Measurements from ENCODE around the gene FGFR2. TPM values are rescaled to one million over a fixed set of nuclear protein-coding genes. Genes with fewer than 3 reads are reported as not detected.

FGFR2 gene
- total RNA-seq (2.1 TPM), polyA plus RNA-seq (ENCODE audit: insufficient read depth in 1 of 8, insufficient read length in 8 of 8, low replicate concordance in 1 of 8) (10 to 100 TPM in 1 of 8 donors, 1 to 10 TPM in 6, under 1 TPM in 1; 0.42 to 18.2 (median 1.6) TPM)
- long read RNA-seq, donor 1: 0 reads
- long read RNA-seq, donor 2: 0 reads
- long read RNA-seq, donor 3: 0 reads
- long read RNA-seq, donor 4: 0 reads
- long read RNA-seq, donor 5: 0 reads
- long read RNA-seq, donor 6: 0 reads
- long read RNA-seq, donor 7: 0 reads
- long read RNA-seq, donor 8: 0 reads
- long read RNA-seq, donor 9: 0 reads
- long read RNA-seq, donor 10: 0 reads
- long read RNA-seq, donor 11: 0 reads

DNA sequence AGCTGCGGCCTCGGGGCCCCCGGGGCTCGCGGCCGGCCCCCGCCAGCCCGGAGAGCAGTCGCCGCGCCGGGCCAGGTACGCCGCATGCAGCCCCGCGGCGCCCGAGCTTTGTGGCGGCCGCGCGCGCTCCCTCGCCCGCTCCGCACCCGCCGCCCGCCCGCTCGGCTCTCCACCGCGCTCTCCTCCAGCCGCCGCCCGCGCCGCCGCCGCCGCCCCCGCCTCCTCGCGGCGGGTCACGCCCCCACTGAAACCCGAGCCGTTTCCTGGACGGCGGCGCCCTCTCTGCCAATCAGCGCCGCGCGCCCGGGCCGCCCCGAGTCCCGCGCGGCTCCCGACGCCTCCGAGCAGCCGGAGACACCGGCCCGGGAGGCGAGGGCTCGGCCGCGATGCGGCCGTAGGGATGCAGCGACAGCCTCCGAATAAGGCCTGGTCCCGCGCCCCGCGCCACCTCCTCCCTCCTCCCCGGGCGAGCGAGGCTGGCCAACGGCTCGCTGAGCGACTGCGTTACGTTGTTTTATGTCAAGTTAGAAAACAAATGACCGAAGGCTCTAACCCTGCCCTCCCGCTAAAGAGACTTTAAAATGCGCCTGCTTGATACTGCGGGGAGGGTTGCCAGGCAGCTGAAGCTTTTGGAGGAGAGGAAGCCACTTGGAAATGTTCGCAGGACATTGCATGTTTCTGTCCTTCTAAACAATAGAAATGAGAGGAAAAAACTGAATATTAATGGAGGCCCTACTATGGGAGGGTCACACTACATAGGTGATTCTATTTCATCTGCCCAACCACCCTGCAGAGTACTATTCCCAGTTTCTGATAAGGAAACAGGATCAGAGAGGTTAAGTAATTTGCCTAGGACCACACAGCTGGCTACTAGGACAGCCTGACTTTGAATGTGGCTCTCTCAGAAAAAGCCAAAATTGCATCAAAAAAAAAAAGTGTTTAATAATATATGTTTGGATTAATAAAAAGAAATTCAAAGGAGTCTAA lies at the start of gene FGFR2:
Gene FGFR2, minus strand, starts transcription at position 182 of the 987 bp plus-strand sequence. CDS start 4,627 bp downstream, outside the sequence.
- Histone ChIP-seq H3K36me3 (ENCODE audit: control insufficient read depth, insufficient read depth, low read length) (no peaks in the 10 kb centered on the region), H3K27ac (ENCODE audit: low read length) (no peak within 1 kb of the TSS), H3K9me3 (replicated peaks; ENCODE audit: control insufficient read depth, low read depth, low read length) (no peaks in the 10 kb centered on the region), H3K27me3 (ENCODE audit: control insufficient read depth, insufficient read depth, low read length) (peaks cover 76% of the 10 kb centered on the region), H3K4me3 (ENCODE audit: low read length) (peak within 1 kb of the TSS; percentile 34), H3K4me1 (ENCODE audit: control insufficient read depth, insufficient read depth, low read length) (peaks cover 15% of the 10 kb centered on the region)
- under 1% methylated on average over 90 of the region's 92 CpGs for WGBS (ENCODE audit: insufficient coverage)
- peak; percentile 92 for DNase-seq

DNA sequence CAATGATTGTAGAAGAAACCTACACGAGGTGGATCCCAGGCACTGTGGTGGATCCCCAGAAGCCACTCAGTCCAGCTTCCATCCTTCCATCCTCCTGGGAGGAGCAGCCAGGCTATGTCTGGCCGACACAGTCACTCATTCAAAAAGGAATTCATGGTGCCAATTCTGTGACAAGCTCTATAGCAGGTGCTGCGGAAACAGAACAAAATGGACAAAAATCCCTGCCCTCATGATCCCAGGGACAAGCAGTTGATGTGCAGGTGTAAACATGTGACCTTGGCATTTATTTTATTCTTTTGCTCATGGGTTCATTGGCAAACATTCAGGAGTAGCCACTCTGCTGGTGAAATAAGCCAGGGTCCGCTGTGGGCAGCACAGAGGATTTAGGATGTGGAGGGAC lies 49.2 kb upstream of the FGFR2 start:
- Histone ChIP-seq H3K27ac (ENCODE audit: low read length) (no peak overlapping the region), H3K27me3 (ENCODE audit: control insufficient read depth, insufficient read depth, low read length) (peaks cover 4% of the 10 kb centered on the region), H3K9me3 (replicated peaks; ENCODE audit: control insufficient read depth, low read depth, low read length) (no peaks in the 10 kb centered on the region), H3K4me1 (ENCODE audit: control insufficient read depth, insufficient read depth, low read length) (no peaks in the 10 kb centered on the region), H3K36me3 (ENCODE audit: control insufficient read depth, insufficient read depth, low read length) (no peaks in the 10 kb centered on the region), H3K4me3 (ENCODE audit: low read length) (no peak overlapping the region)
- DNase-seq: no peak
- 68% methylated on average over 3 of the region's 4 CpGs for WGBS (ENCODE audit: insufficient coverage)

DNA sequence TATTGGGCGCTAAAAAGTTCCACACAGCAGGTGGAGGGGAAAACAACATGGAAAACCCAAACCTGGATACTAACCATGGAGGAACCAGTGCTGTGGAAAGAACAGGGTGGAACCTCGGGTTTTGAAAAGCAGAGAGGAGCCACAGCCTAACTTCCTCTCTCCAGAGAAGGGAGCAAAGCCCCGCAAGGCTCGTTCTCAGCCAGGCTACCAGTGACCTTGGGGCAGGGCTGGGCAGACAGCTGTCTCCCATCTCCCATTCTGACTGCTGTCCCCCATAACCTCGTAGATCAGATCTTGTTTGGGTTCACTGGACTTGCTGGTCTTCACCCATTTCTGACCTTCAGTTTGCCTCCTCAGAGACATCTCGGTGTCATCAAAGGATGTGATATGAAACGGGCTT lies 47.5 kb upstream of the FGFR2 start:
- peaks cover 6% of the 10 kb centered on the region for H3K9me3 ChIP-seq (replicated peaks; ENCODE audit: control insufficient read depth, low read depth, low read length)
- DNase-seq: no peak
- 94% methylated on average over 5 of the region's 7 CpGs for WGBS (ENCODE audit: insufficient coverage)
- H3K4me3 ChIP-seq (ENCODE audit: low read length): no peak overlapping the region
- peaks cover 4% of the 10 kb centered on the region for H3K27me3 ChIP-seq (ENCODE audit: control insufficient read depth, insufficient read depth, low read length)
- H3K27ac ChIP-seq (ENCODE audit: low read length): no peak overlapping the region
- no peaks in the 10 kb centered on the region for H3K36me3 ChIP-seq (ENCODE audit: control insufficient read depth, insufficient read depth, low read length)
- H3K4me1 ChIP-seq (ENCODE audit: control insufficient read depth, insufficient read depth, low read length): no peaks in the 10 kb centered on the region

DNA sequence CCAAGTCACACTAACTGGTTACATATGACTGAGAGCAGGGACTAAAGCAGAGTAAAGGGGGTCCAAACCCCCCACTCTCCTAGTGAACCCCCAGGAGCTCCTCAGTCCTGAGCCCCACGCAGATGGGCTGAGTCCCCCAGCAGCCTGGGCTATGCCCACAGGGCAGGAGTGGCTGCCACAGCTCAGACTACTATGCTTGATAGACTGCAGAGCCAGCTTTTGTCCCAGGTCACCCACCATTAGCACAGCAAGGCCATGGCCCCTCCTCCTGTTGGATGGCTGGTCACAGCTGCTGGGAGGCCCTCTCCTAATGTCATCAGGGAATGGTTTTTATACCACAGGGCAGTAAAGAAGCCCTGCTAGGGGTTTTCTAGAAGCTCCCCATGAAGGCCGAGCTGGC lies 46.3 kb upstream of the FGFR2 start:
- no peak for DNase-seq
- H3K27me3 ChIP-seq (ENCODE audit: control insufficient read depth, insufficient read depth, low read length): peaks cover 4% of the 10 kb centered on the region
- no peak overlapping the region for H3K4me3 ChIP-seq (ENCODE audit: low read length)
- H3K4me1 ChIP-seq (ENCODE audit: control insufficient read depth, insufficient read depth, low read length): no peaks in the 10 kb centered on the region
- 46% methylated on average over 1 of the region's 2 CpGs for WGBS (ENCODE audit: insufficient coverage)
- no peak overlapping the region for H3K27ac ChIP-seq (ENCODE audit: low read length)
- H3K9me3 ChIP-seq (replicated peaks; ENCODE audit: control insufficient read depth, low read depth, low read length): peaks cover 6% of the 10 kb centered on the region
- no peaks in the 10 kb centered on the region for H3K36me3 ChIP-seq (ENCODE audit: control insufficient read depth, insufficient read depth, low read length)

DNA sequence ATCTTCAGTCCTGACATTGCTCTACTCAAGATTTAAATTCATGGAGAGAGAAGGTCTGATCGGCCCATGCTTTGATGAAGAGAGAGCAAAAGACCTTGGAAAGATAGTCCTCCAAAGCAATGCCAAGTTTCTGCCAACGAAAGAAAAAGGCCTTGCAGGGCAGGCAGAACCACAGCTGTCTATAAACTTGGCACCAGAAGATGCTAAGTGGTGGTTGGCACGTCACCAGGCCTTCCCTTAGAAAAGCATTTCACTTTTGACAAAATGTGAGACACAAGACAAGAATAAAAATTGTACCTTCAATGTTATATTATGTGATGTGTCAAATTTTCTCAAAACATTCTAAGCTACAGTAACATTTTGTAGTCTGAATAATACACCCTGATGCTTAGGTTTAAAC lies 42.0 kb upstream of the FGFR2 start:
- H3K9me3 ChIP-seq (replicated peaks; ENCODE audit: control insufficient read depth, low read depth, low read length): peaks cover 9% of the 10 kb centered on the region
- no peak overlapping the region for H3K4me3 ChIP-seq (ENCODE audit: low read length)
- no peaks in the 10 kb centered on the region for H3K27me3 ChIP-seq (ENCODE audit: control insufficient read depth, insufficient read depth, low read length)
- 60% methylated on average over 2 of the region's 3 CpGs for WGBS (ENCODE audit: insufficient coverage)
- no peak overlapping the region for H3K27ac ChIP-seq (ENCODE audit: low read length)
- no peaks in the 10 kb centered on the region for H3K4me1 ChIP-seq (ENCODE audit: control insufficient read depth, insufficient read depth, low read length)
- no peaks in the 10 kb centered on the region for H3K36me3 ChIP-seq (ENCODE audit: control insufficient read depth, insufficient read depth, low read length)
- DNase-seq: no peak

DNA sequence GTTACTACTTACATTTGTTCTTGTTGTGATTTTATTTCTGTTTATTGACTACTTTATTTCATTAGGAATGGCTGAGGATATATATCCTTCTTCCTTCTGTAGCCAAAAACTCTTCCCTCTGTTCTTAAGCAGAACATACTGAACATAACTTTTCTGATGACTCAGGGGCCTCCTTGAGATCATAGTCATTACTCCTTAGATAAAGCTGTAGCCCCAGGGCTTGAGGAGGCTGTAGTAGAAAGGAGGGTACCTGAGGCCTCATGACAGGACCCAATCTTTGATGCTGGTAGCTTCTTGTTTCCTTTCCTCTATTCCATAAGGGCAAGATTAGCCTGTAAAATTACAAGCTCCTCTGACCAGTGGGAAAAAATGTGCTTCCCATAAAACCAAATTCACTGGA lies 41.2 kb upstream of the FGFR2 start:
- DNase-seq: no peak
- no peak overlapping the region for H3K4me3 ChIP-seq (ENCODE audit: low read length)
- no peaks in the 10 kb centered on the region for H3K36me3 ChIP-seq (ENCODE audit: control insufficient read depth, insufficient read depth, low read length)
- H3K27me3 ChIP-seq (ENCODE audit: control insufficient read depth, insufficient read depth, low read length): no peaks in the 10 kb centered on the region
- H3K27ac ChIP-seq (ENCODE audit: low read length): no peak overlapping the region
- no peaks in the 10 kb centered on the region for H3K4me1 ChIP-seq (ENCODE audit: control insufficient read depth, insufficient read depth, low read length)
- peaks cover 9% of the 10 kb centered on the region for H3K9me3 ChIP-seq (replicated peaks; ENCODE audit: control insufficient read depth, low read depth, low read length)

DNA sequence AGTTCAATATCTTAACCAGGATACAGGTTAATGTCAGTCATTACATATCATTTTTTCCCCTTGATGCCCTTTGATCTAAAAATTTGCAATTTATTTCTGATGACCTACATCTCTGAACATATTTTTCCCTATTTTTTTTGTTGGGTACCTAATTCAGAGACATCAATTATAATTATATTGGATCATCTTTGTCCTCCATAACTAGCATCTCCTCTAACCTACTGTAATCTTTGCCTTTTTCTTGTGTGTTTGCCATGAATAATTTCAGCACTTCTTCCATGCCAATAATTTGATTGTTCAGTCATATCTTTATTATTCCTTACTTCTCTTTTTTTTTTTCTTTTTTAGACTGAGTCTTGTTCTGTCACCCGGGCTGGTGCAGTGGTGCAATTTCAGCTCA lies 39.2 kb upstream of the FGFR2 start:
- no CpG with 5 or more reads among the region's 1 CpG for WGBS (ENCODE audit: insufficient coverage)
- H3K27ac ChIP-seq (ENCODE audit: low read length): no peak overlapping the region
- no peak overlapping the region for H3K4me3 ChIP-seq (ENCODE audit: low read length)
- H3K9me3 ChIP-seq (replicated peaks; ENCODE audit: control insufficient read depth, low read depth, low read length): peaks cover 9% of the 10 kb centered on the region
- no peak for DNase-seq
- H3K27me3 ChIP-seq (ENCODE audit: control insufficient read depth, insufficient read depth, low read length): peaks cover 3% of the 10 kb centered on the region
- H3K36me3 ChIP-seq (ENCODE audit: control insufficient read depth, insufficient read depth, low read length): no peaks in the 10 kb centered on the region
- no peaks in the 10 kb centered on the region for H3K4me1 ChIP-seq (ENCODE audit: control insufficient read depth, insufficient read depth, low read length)

DNA sequence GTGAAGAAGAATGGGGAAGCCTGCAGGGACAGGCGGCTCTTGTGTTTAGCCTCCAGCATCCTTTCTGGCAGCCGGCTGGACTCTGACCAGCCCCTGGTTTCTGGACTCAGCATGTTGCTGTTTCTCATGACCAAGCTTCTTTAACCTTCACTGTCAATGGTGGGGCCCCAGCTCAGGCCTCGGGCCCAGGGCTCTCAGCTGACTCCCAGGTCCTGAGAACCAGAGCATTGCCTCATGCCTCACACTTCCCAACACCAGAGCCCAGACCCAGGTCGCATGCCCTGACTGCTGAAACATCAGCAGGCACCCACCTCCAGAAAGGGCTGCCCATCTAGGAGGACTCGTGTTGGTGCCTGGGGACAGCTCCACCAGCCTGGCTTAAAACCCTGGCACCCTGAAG lies 34.8 kb upstream of the FGFR2 start:
- DNase-seq: no peak
- no peak overlapping the region for H3K4me3 ChIP-seq (ENCODE audit: low read length)
- peaks cover 13% of the 10 kb centered on the region for H3K27me3 ChIP-seq (ENCODE audit: control insufficient read depth, insufficient read depth, low read length)
- no peaks in the 10 kb centered on the region for H3K36me3 ChIP-seq (ENCODE audit: control insufficient read depth, insufficient read depth, low read length)
- H3K27ac ChIP-seq (ENCODE audit: low read length): no peak overlapping the region
- 71% methylated on average over 5 of the region's 5 CpGs for WGBS (ENCODE audit: insufficient coverage)
- H3K4me1 ChIP-seq (ENCODE audit: control insufficient read depth, insufficient read depth, low read length): peaks cover 3% of the 10 kb centered on the region
- H3K9me3 ChIP-seq (replicated peaks; ENCODE audit: control insufficient read depth, low read depth, low read length): peaks cover 3% of the 10 kb centered on the region

DNA sequence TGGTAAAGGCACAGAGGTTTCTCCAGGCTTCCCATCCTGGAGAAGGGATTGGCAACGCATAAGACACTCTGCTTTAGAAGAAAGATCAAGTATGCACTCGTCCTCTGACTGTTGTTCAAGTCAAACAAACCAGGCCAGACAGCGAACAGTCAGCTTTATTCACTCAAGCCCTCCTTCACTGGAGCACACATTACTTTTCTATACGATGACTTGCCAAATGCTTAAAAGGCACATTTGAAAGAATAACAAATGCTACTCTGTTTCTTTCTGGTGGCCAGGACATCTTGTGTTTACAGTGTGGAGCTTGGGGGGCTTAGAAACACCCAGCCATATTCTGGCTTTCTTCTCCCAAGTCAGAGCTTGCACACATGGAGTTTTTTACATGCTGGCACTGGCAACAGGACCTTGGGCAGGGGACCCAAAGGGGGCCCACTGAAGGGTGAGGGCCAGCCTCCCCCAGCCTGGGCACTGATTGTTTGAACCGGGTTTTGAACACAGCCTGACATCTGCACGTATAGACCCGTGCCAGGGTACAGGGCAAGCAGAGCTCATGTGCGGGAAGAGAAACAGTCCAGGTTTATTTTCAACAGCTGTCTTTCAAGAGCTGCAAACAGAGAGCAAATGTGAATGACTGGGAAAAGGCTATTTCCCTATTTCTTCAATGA lies 33.3 kb upstream of the FGFR2 start:
- H3K4me1 ChIP-seq (ENCODE audit: control insufficient read depth, insufficient read depth, low read length): peaks cover 3% of the 10 kb centered on the region
- no peak overlapping the region for H3K4me3 ChIP-seq (ENCODE audit: low read length)
- no peaks in the 10 kb centered on the region for H3K36me3 ChIP-seq (ENCODE audit: control insufficient read depth, insufficient read depth, low read length)
- H3K27me3 ChIP-seq (ENCODE audit: control insufficient read depth, insufficient read depth, low read length): peaks cover 17% of the 10 kb centered on the region
- H3K27ac ChIP-seq (ENCODE audit: low read length): no peak overlapping the region
- H3K9me3 ChIP-seq (replicated peaks; ENCODE audit: control insufficient read depth, low read depth, low read length): no peaks in the 10 kb centered on the region
- peak; percentile 58 for DNase-seq
- 37% methylated on average over 6 of the region's 8 CpGs for WGBS (ENCODE audit: insufficient coverage)

DNA sequence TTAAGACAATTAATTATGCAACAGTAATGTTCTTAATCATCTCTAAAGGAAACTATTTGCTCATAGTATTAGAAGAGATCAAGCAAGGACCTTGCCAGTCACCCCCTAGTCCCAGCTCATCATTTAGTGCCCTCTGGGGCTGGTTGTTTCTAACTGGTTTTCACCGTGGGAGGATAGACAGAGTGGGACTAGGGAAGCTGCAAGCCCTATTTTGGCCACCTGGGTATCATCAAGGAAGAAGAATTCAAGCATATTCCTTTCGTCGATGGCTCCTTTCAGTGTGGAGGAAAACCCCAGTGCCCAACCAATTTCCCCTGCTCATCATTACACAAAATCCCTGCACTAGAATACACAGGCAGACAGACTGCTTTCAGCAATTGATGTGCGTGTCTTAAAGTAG lies 30.6 kb upstream of the FGFR2 start:
- no peak for DNase-seq
- H3K4me1 ChIP-seq (ENCODE audit: control insufficient read depth, insufficient read depth, low read length): peaks cover 3% of the 10 kb centered on the region
- H3K4me3 ChIP-seq (ENCODE audit: low read length): no peak overlapping the region
- no peaks in the 10 kb centered on the region for H3K9me3 ChIP-seq (replicated peaks; ENCODE audit: control insufficient read depth, low read depth, low read length)
- WGBS (ENCODE audit: insufficient coverage): 53% methylated on average over 3 of the region's 4 CpGs
- H3K27ac ChIP-seq (ENCODE audit: low read length): no peak overlapping the region
- H3K27me3 ChIP-seq (ENCODE audit: control insufficient read depth, insufficient read depth, low read length): peaks cover 17% of the 10 kb centered on the region
- no peaks in the 10 kb centered on the region for H3K36me3 ChIP-seq (ENCODE audit: control insufficient read depth, insufficient read depth, low read length)

Measured in muscle of leg (tissue), 16 donors.